PC-3 (cell line): ENCODE data around the gene HHATL. TPM values are rescaled to one million over a fixed set of nuclear protein-coding genes. Genes with fewer than 3 reads are reported as not detected.
A peak's percentile ranks its signal among the peaks of the same experiment; 100 is the strongest.

Source experiments
- ATAC-seq: fragments of 200-7000 bp; cut with Tn5 transposase; 2 replicates; pipeline ENCODE4 v1.9.1; 2020; ENCODE audit warnings: mild to moderate bottlenecking, moderate library complexity
- BruUV-seq: library from RNA; stranded (reverse); fragments of 400-500 nt; replicated peaks from 2 replicates; lab custom pipeline; 2021; lab: Mats Ljungman, UMichigan
- CTCF ChIA-PET: fragments of 300-600 bp; sonication (Branson Sonifier 250); formaldehyde crosslinking; loops from one replicate; lab custom pipeline; 2022; ENCODE audit warnings: antibody characterized with exemption; lab: Charles Lee
- POLR2A ChIA-PET: fragments of 300-600 bp; sonication (Branson Sonifier 250); formaldehyde crosslinking; loops from one replicate; lab custom pipeline; 2022; ENCODE audit warnings: antibody characterized with exemption; ENCODE audit not compliant: unreplicated experiment; lab: Charles Lee
- DNase-seq: peaks from one replicate; pipeline ENCODE4 v3.0.0-alpha.2; 2015
- H2AFZ ChIP-seq: fragments of 300-600 bp; sonication (generic); 2 replicates; pipeline ENCODE4 v1.6.0; 2016; ENCODE audit warnings: antibody characterized with exemption, low read length
- H3F3A ChIP-seq: fragments of 300-600 bp; sonication (generic); one replicate; pipeline ENCODE4 v1.6.0; 2017; ENCODE audit warnings: antibody characterized with exemption, low read length, control low read depth, mild to moderate bottlenecking; ENCODE audit not compliant: unreplicated experiment
- H3K27ac ChIP-seq: fragments of 300-600 bp; sonication (generic); 2 replicates; pipeline ENCODE4 v1.5.1; 2016; ENCODE audit warnings: mild to moderate bottlenecking, low read length
- H3K27me3 ChIP-seq: fragments of 300-600 bp; sonication (generic); 2 replicates; pipeline ENCODE4 v1.6.1; 2016; ENCODE audit warnings: low read length, mixed read lengths
- H3K36me3 ChIP-seq: fragments of 300-600 bp; sonication (generic); 2 replicates; pipeline ENCODE4 v1.6.1; 2016; ENCODE audit warnings: low read depth, mixed run types, low read length, mixed read lengths
- H3K4me1 ChIP-seq: fragments of 300-600 bp; sonication (generic); 2 replicates; pipeline ENCODE4 v1.5.1; 2016; ENCODE audit warnings: low read length; ENCODE audit not compliant: insufficient read depth
- H3K4me2 ChIP-seq: fragments of 300-600 bp; sonication (generic); 2 replicates; pipeline ENCODE4 v1.6.0; 2016; ENCODE audit warnings: low read length
- H3K4me3 ChIP-seq: fragments of 300-600 bp; sonication (generic); 2 replicates; pipeline ENCODE4 v1.5.1; 2016; ENCODE audit warnings: mild to moderate bottlenecking, low read length, mixed read lengths
- H3K79me2 ChIP-seq: fragments of 300-600 bp; sonication (generic); 2 replicates; pipeline ENCODE4 v1.6.1; 2017; ENCODE audit warnings: low read length, mixed read lengths
- H3K9ac ChIP-seq: fragments of 300-600 bp; sonication (generic); 2 replicates; pipeline ENCODE4 v1.6.0; 2016; ENCODE audit warnings: mild to moderate bottlenecking, low read length
- H3K9me2 ChIP-seq: fragments of 300-600 bp; sonication (generic); replicated peaks from 2 replicates; pipeline ENCODE4 v1.6.1; 2016; ENCODE audit warnings: mixed run types, low read length, mixed read lengths
- H3K9me3 ChIP-seq: fragments of 300-600 bp; sonication (generic); 2 replicates; pipeline ENCODE4 v1.6.1; 2016; ENCODE audit warnings: low read length, mixed read lengths
- H4K20me1 ChIP-seq: fragments of 300-600 bp; sonication (generic); 2 replicates; pipeline ENCODE4 v1.6.1; 2016; ENCODE audit warnings: low read length, mixed read lengths
- EZH2 ChIP-seq: fragments of 300-600 bp; sonication (generic); IDR thresholded peaks from one replicate; pipeline ENCODE4 v1.6.1; 2017; ENCODE audit warnings: antibody characterized with exemption, mild to moderate bottlenecking, low read length; ENCODE audit not compliant: unreplicated experiment
- EZH2phosphoT487 ChIP-seq: fragments of 300-600 bp; sonication (generic); IDR thresholded peaks from 2 replicates; pipeline ENCODE4 v1.6.1; 2018; ENCODE audit warnings: mild to moderate bottlenecking, antibody characterized with exemption, low read length, borderline replicate concordance
- intact Hi-C: fragments of 100-400 bp; cut with micrococcal nuclease; formaldehyde crosslinking; loops from 2 replicates; pipeline ENCODE4 v1.9.0; 2023
- total RNA-seq: library from RNA; depleted of rRNA; stranded (reverse); fragments of >200 nt; gene quantifications from 2 replicates; pipeline ENCODE4 v1.2.3, GENCODE V29; 2014
- TF ChIP-seq, protein P1 (sequence below): fragments of 300-600 bp; sonication (generic); conservative IDR thresholded peaks from 2 replicates; pipeline ENCODE4 v1.5.1; 2017; ENCODE audit warnings: antibody characterized with exemption, low read depth, mild to moderate bottlenecking, low read length

HHATL gene
- total RNA-seq, 1 experiment from 2014 or later = not detected

DNA sequence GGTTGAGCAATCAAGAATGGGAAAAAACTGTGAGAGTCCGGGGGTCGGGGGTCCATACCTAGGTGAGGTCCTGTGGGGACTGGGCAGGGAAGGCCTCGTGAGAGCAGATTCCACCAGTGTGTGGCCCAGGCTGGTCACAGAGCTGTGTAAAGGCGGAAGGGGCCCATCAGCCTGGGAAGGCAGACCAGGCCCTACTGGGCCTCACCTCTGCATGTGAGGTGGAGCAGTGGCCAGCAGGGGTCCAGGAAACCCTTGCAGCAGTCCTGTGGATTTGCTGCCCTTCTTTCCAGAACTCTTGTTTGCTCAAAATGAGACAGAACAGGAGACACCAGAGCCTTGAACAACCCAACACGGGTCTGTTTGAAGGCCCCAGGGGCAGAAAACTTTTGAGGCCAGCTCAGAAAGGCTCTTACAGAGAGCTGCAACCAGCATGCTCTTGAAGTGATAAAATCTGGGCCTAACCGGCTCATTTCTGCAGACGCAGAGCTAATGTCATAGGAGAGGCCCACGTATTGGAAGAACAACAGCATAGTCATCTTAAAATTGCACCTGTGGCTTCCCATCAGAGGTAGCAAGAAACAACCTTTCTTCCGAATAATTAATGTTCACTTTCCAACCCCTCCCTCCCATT, 30.3 kb upstream of the HHATL start:
- no peaks in the 10 kb centered on the region for H3K36me3 ChIP-seq
- TF ChIP-seq, protein P1, sequence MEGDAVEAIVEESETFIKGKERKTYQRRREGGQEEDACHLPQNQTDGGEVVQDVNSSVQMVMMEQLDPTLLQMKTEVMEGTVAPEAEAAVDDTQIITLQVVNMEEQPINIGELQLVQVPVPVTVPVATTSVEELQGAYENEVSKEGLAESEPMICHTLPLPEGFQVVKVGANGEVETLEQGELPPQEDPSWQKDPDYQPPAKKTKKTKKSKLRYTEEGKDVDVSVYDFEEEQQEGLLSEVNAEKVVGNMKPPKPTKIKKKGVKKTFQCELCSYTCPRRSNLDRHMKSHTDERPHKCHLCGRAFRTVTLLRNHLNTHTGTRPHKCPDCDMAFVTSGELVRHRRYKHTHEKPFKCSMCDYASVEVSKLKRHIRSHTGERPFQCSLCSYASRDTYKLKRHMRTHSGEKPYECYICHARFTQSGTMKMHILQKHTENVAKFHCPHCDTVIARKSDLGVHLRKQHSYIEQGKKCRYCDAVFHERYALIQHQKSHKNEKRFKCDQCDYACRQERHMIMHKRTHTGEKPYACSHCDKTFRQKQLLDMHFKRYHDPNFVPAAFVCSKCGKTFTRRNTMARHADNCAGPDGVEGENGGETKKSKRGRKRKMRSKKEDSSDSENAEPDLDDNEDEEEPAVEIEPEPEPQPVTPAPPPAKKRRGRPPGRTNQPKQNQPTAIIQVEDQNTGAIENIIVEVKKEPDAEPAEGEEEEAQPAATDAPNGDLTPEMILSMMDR = peak; percentile 49
- no peak for TF ChIP-seq EZH2phosphoT487
- TF ChIP-seq EZH2 = no peak
- H3K27me3 ChIP-seq = no peaks in the 10 kb centered on the region
- ATAC-seq (peak; percentile 68), DNase-seq (peak; percentile 7)
- H3K4me1 ChIP-seq = no peaks in the 10 kb centered on the region
- H3K79me2 ChIP-seq = no peaks in the 10 kb centered on the region
- H3F3A ChIP-seq = no peaks in the 10 kb centered on the region
- no peak overlapping the region for H3K4me3 ChIP-seq
- no peak overlapping the region for H3K9ac ChIP-seq
- no TSS peak for BruUV-seq
- no peaks in the 10 kb centered on the region for H4K20me1 ChIP-seq
- ChIA-PET CTCF (no interaction called here), POLR2A (no interaction called here)
- H3K27ac ChIP-seq = no peak overlapping the region
- H2AFZ ChIP-seq = no peak overlapping the region
- H3K9me3 ChIP-seq = no peaks in the 10 kb centered on the region
- H3K9me2 ChIP-seq = no peaks in the 10 kb centered on the region
- no peak overlapping the region for H3K4me2 ChIP-seq
- intact Hi-C loops = no loop called here

DNA sequence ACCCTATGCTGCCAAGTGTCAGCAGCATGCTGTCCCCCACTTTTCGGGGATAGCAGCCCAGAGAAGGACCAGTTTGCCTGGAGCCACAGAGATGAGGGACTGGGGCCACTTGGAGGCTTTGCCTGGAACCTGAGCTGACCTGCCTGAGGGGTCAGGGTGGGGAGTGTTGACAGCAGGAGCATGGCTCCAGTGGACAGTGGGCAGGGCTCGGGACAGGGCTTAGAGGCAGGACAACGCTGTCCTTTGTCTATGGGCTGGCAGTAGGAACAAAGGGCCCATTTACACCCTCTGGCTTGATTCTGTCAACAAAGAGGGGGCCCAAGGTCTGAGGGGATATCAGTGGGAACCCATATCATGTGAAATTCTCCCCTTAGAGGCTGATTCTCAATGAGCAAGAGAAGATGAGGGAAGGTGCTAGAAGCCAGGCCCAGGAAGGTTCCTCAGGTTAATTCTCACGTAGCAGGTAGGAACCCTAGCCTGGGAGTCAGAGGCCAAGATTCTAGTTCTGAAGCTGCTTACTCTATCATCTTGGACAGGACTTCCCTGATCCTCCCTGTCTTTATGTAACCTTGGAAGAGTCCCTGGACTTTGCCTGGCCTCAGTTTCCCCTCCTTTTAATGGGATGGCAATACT, 29.7 kb upstream of the HHATL start:
- Histone ChIP-seq H3K9ac (no peak overlapping the region), H3K9me2 (no peaks in the 10 kb centered on the region), H3K9me3 (no peaks in the 10 kb centered on the region), H2AFZ (no peak overlapping the region), H4K20me1 (no peaks in the 10 kb centered on the region), H3K4me2 (no peak overlapping the region), H3K79me2 (no peaks in the 10 kb centered on the region), H3K27me3 (no peaks in the 10 kb centered on the region), H3F3A (no peaks in the 10 kb centered on the region), H3K4me3 (no peak overlapping the region), H3K4me1 (no peaks in the 10 kb centered on the region), H3K36me3 (no peaks in the 10 kb centered on the region), H3K27ac (no peak overlapping the region)
- TF ChIP-seq, protein P1 = no peak
- TF ChIP-seq EZH2 (no peak), EZH2phosphoT487 (no peak)
- intact Hi-C loops = no loop called here
- CTCF ChIA-PET = no interaction called here
- no TSS peak for BruUV-seq
- ATAC-seq = no peak
- no peak for DNase-seq
- POLR2A ChIA-PET = no interaction called here

DNA sequence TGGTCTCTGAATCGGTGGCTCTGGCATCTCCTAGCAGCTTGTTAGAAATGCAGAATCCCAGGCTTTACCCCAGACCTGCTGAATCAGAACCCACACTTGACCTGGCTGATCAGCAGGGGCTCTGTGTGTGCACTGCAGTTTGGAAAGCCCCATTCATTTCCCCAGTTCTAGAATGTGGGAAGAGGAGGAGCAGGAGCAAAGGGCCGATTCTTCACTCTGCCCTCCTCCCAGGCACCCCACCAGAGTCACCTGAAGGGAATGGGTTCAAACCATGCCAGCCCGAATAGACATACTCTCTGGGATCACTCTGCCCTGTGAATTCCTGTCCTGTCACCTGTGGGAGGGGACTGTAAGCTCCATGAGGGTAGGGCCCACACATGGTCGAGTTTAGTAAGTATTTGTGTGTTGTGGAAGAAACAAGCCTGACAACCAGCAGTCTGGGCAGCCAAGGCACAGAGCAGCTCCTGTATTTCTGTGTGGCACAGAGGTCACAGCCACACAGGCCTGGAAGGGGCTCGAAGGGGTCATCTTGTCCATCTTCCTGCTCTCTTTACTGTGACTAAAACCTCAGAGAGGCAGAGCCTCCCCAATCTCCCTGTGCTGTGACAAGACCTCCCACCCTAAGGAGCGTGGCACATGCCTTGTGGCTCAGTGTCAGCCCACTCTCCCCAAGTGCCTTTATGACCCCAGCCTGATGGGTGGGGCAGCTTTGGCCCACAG, 29.0 kb upstream of the HHATL start:
- Histone ChIP-seq H3K27me3 (no peaks in the 10 kb centered on the region), H3K4me1 (no peaks in the 10 kb centered on the region), H3K4me3 (no peak overlapping the region), H3K9ac (no peak overlapping the region), H3K79me2 (no peaks in the 10 kb centered on the region), H4K20me1 (no peaks in the 10 kb centered on the region), H3K27ac (no peak overlapping the region), H2AFZ (no peak overlapping the region), H3K9me3 (no peaks in the 10 kb centered on the region), H3K36me3 (no peaks in the 10 kb centered on the region), H3F3A (no peaks in the 10 kb centered on the region), H3K4me2 (no peak overlapping the region), H3K9me2 (no peaks in the 10 kb centered on the region)
- ATAC-seq = no peak
- BruUV-seq = no TSS peak
- CTCF ChIA-PET = no interaction called here
- no peak for DNase-seq
- POLR2A ChIA-PET = no interaction called here
- TF ChIP-seq EZH2phosphoT487 (no peak), EZH2 (no peak)
- TF ChIP-seq, protein P1 = no peak
- intact Hi-C loops = no loop called here
